HEK293 (cell line): Measurements from ENCODE around the gene SEMA4C.

ENCODE experiments used
- CTCF ChIA-PET: fragments of 350-600 bp; formaldehyde crosslinking; extraction: SDS; loops from one replicate; lab custom pipeline; 2021; ENCODE audit warnings: antibody characterized with exemption; lab: Yijun Ruan, JAX
- POLR2A ChIA-PET: fragments of 300-600 bp; formaldehyde crosslinking; extraction: SDS; loops from one replicate; lab custom pipeline; 2020; ENCODE audit warnings: antibody characterized with exemption, inconsistent platforms; lab: Yijun Ruan, JAX
- H3K27ac ChIP-seq: fragments of 200-500 bp; sonication (Bioruptor generic); 2 replicates; pipeline ENCODE4 v1.5.1; 2014; ENCODE audit warnings: low read depth, low read length, control low read depth, inconsistent platforms; ENCODE audit errors: extremely low read depth
- H3K36me3 ChIP-seq, 2 experiments: fragments of 200-500 bp in 1 of 2; sonication (Bioruptor generic) in 1 of 2; 1 replicate in 1 of 2; 2 replicates in 1 of 2; pipeline ENCODE4 v1.5.1; 2014 to 2017; ENCODE audit warnings: inconsistent platforms in 2 of 2, low read length in 2 of 2; ENCODE audit not compliant: control insufficient read depth in 2 of 2, insufficient read depth in 1 of 2
- H3K4me1 ChIP-seq: fragments of 200-500 bp; sonication (Bioruptor generic); 2 replicates; pipeline ENCODE4 v1.5.1; 2014; ENCODE audit warnings: mild to moderate bottlenecking, low read length, inconsistent platforms; ENCODE audit not compliant: control insufficient read depth, insufficient read depth
- H3K4me3 ChIP-seq: 2 replicates; pipeline ENCODE4 v1.5.1; 2011; ENCODE audit warnings: low read depth, mild to moderate bottlenecking, control low read depth, low read length, moderate library complexity
- H3K9me3 ChIP-seq: fragments of 200-500 bp; sonication (Bioruptor generic); 2 replicates; pipeline ENCODE4 v1.5.1; 2014; ENCODE audit warnings: low read depth, low read length, inconsistent platforms; ENCODE audit not compliant: control insufficient read depth, insufficient read depth
- HIC1 ChIP-seq: fragments of 450-650 bp; formaldehyde crosslinking; IDR thresholded peaks from 2 replicates; pipeline ENCODE4 v1.5.1; 2016; ENCODE audit warnings: missing biosample characterization, missing genetic modification characterization
- HOXC10 ChIP-seq: sonication (generic); formaldehyde crosslinking; IDR thresholded peaks from 2 replicates; pipeline ENCODE4 v1.8.1; 2023; ENCODE audit warnings: mild to moderate bottlenecking, missing genetic modification reagents
- KLF10 ChIP-seq: fragments of 450-650 bp; IDR thresholded peaks from 2 replicates; pipeline ENCODE4 v1.5.1; 2018; ENCODE audit warnings: missing biosample characterization, mild to moderate bottlenecking, missing genetic modification characterization
- OVOL3 ChIP-seq: fragments of 450-650 bp; formaldehyde crosslinking; IDR thresholded peaks from 2 replicates; pipeline ENCODE4 v1.5.1; 2016; ENCODE audit warnings: missing biosample characterization, missing genetic modification characterization
- PBX3 ChIP-seq: sonication (generic); formaldehyde crosslinking; IDR thresholded peaks from 2 replicates; pipeline ENCODE4 v1.8.1; 2022; ENCODE audit warnings: mild to moderate bottlenecking, moderate library complexity, missing genetic modification reagents
- PRDM10 ChIP-seq: fragments of 450-650 bp; formaldehyde crosslinking; IDR thresholded peaks from 2 replicates; pipeline ENCODE4 v1.5.1; 2016; ENCODE audit warnings: missing biosample characterization, missing genetic modification characterization
- SCRT2 ChIP-seq: fragments of 450-650 bp; formaldehyde crosslinking; IDR thresholded peaks from 2 replicates; pipeline ENCODE4 v1.5.1; 2016; ENCODE audit warnings: missing biosample characterization, missing genetic modification characterization
- SP2 ChIP-seq: fragments of 450-650 bp; formaldehyde crosslinking; IDR thresholded peaks from 2 replicates; pipeline ENCODE4 v1.5.1; 2016; ENCODE audit warnings: missing biosample characterization, missing genetic modification characterization
- TRIM28 ChIP-seq: IDR thresholded peaks from 2 replicates; pipeline ENCODE4 v1.6.1; 2011; ENCODE audit warnings: low read length, control low read depth, borderline replicate concordance
- ZBTB20 ChIP-seq: fragments of 450-650 bp; formaldehyde crosslinking; IDR thresholded peaks from 2 replicates; pipeline ENCODE4 v1.5.1; 2016; ENCODE audit warnings: missing biosample characterization, missing genetic modification characterization
- ZBTB26 ChIP-seq: fragments of 450-650 bp; formaldehyde crosslinking; optimal IDR thresholded peaks from 2 replicates; pipeline ENCODE3; 2016; ENCODE audit warnings: missing biosample characterization, mild to moderate bottlenecking, missing genetic modification characterization
- ZNF2 ChIP-seq: fragments of 450-650 bp; formaldehyde crosslinking; IDR thresholded peaks from 2 replicates; pipeline ENCODE4 v1.5.1; 2016; ENCODE audit warnings: missing biosample characterization, missing genetic modification characterization
- ZNF354C ChIP-seq: fragments of 450-650 bp; formaldehyde crosslinking; IDR thresholded peaks from 2 replicates; pipeline ENCODE4 v1.5.1; 2016; ENCODE audit warnings: missing biosample characterization, missing genetic modification characterization, low read depth, borderline replicate concordance
- ZNF398 ChIP-seq: fragments of 450-650 bp; formaldehyde crosslinking; IDR thresholded peaks from 2 replicates; pipeline ENCODE4 v1.5.1; 2017; ENCODE audit warnings: missing biosample characterization, missing genetic modification characterization
- ZNF658 ChIP-seq: fragments of 450-650 bp; formaldehyde crosslinking; IDR thresholded peaks from 2 replicates; pipeline ENCODE4; 2016; ENCODE audit warnings: missing biosample characterization, missing genetic modification characterization
- ZNF677 ChIP-seq: fragments of 450-650 bp; IDR thresholded peaks from 2 replicates; pipeline ENCODE4 v1.5.0; 2018; ENCODE audit warnings: missing biosample characterization, mild to moderate bottlenecking, missing genetic modification characterization, moderate library complexity
- ZSCAN18 ChIP-seq: fragments of 450-650 bp; formaldehyde crosslinking; IDR thresholded peaks from 2 replicates; pipeline ENCODE4 v1.5.1; 2016; ENCODE audit warnings: missing biosample characterization, missing genetic modification characterization
- TF ChIP-seq, protein P1 (sequence below): fragments of 450-650 bp; formaldehyde crosslinking; IDR thresholded peaks from 2 replicates; pipeline ENCODE4 v1.5.1; 2016; ENCODE audit warnings: missing biosample characterization, missing genetic modification characterization
- TF ChIP-seq, protein P2 (sequence below): fragments of 450-650 bp; formaldehyde crosslinking; IDR thresholded peaks from 2 replicates; pipeline ENCODE4 v1.5.1; 2016; ENCODE audit warnings: missing biosample characterization, missing genetic modification characterization

The SEMA4C gene

DNA sequence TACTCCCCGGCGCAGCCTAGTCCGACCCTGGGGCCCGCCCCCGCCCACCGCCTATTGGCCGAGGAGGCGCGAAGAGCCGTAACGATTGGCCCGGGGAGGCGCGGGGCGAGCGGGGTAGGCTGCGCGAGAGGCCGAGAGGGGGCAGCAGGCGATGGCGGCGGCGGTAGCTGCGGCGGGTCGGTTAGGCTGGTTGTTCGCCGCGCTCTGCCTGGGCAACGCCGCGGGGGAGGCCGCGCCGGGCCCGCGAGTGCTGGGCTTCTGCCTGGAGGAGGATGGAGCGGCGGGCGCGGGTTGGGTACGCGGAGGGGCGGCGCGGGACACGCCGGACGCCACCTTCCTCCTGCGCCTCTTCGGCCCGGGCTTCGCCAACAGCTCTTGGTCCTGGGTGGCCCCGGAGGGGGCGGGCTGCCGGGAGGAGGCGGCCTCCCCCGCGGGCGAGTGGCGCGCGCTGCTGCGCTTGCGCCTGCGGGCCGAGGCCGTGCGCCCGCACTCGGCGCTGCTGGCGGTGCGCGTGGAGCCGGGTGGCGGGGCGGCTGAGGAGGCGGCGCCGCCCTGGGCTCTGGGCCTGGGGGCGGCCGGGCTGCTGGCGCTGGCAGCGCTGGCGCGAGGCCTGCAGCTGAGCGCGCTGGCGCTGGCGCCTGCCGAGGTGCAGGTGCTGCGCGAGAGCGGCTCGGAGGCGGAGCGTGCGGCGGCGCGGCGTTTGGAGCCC is 53.6 kb downstream of the SEMA4C start, which contains the start of gene CNNM3:
TSS of gene CNNM3 (plus strand) at position 142 of the 709 bp plus-strand sequence. CDS start at position 152, 10 bp downstream.
- peaks cover 6 to 36% of the 10 kb centered on the region in 2 experiments; a peak in 2 of 3 replicates for H3K36me3 ChIP-seq
- CTCF ChIA-PET = interaction anchor here (0.7 kb wide), 1 partner anchor 480 kb away, joined by 3 read pairs; no protein-coding TSS in a partner anchor
- peak within 1 kb of the TSS; percentile 75 for H3K4me3 ChIP-seq
- H3K9me3 ChIP-seq = no peaks in the 10 kb centered on the region
- H3K4me1 ChIP-seq = peaks cover 15% of the 10 kb centered on the region
- peak within 1 kb of the TSS; percentile 86 for H3K27ac ChIP-seq
- POLR2A ChIA-PET = interaction anchor here (0.8 to 1.7 kb wide), 11 partner anchors 17 to 178 kb away, joined by 3 to 7 read pairs (median 3); partner anchors contain the start of genes ANKRD39, CNNM4 and KANSL3
- TF ChIP-seq ZNF677 (tag by site-specific recombination) (no peak), OVOL3 (tag by site-specific recombination) (no peak), HIC1 (tag by site-specific recombination) (peak; percentile 73; the same call in 1 of the 2 replicates), TRIM28 (no peak; the same call in 1 of the 2 replicates), PBX3 (CRISPR knock-in tag) (peak; percentile 62; the same call in 1 of the 2 replicates), PRDM10 (tag by site-specific recombination) (peak; percentile 92), HOXC10 (CRISPR knock-in tag) (peak; percentile 74; the same call in 1 of the 2 replicates), ZNF354C (tag by site-specific recombination) (no peak), SCRT2 (tag by site-specific recombination) (peak; percentile 77), ZBTB20 (peak; percentile 73), ZSCAN18 (tag by site-specific recombination) (no peak), SP2 (tag by site-specific recombination) (peak; percentile 76), ZNF658 (tag by site-specific recombination) (no peak), KLF10 (peak; percentile 59; the same call in 1 of the 2 replicates), ZNF398 (tag by site-specific recombination) (peak; percentile 74; the same call in 1 of the 2 replicates), ZNF2 (tag by site-specific recombination) (no peak), ZBTB26 (tag by site-specific recombination) (peak; percentile 73)
- TF ChIP-seq, protein P1, sequence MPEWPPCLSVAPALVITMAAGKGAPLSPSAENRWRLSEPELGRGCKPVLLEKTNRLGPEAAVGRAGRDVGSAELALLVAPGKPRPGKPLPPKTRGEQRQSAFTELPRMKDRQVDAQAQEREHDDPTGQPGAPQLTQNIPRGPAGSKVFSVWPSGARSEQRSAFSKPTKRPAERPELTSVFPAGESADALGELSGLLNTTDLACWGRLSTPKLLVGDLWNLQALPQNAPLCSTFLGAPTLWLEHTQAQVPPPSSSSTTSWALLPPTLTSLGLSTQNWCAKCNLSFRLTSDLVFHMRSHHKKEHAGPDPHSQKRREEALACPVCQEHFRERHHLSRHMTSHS = no peak
- TF ChIP-seq, protein P2, sequence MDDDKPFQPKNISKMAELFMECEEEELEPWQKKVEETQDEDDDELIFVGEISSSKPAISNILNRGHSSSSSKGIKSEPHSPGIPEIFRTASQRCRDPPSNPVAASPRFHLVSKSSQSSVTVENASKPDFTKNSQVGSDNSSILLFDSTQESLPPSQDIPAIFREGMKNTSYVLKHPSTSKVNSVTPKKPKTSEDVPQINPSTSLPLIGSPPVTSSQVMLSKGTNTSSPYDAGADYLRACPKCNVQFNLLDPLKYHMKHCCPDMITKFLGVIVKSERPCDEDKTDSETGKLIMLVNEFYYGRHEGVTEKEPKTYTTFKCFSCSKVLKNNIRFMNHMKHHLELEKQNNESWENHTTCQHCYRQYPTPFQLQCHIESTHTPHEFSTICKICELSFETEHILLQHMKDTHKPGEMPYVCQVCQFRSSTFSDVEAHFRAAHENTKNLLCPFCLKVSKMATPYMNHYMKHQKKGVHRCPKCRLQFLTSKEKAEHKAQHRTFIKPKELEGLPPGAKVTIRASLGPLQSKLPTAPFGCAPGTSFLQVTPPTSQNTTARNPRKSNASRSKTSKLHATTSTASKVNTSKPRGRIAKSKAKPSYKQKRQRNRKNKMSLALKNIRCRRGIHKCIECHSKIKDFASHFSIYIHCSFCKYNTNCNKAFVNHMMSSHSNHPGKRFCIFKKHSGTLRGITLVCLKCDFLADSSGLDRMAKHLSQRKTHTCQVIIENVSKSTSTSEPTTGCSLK (tag by site-specific recombination) = no peak
